Retinal pigment epithelial cell (primary cell): ENCODE data around the gene NOS1AP.

Experiments used
- DNase-seq: peaks from one replicate; pipeline ENCODE4 v3.0.0-alpha.2; 2010; ENCODE audit warnings: low read depth
- H3K4me3 ChIP-seq: 2 replicates; pipeline ENCODE4 v1.5.1; 2011; ENCODE audit warnings: mild to moderate bottlenecking, low read length, control low read depth, moderate library complexity
- TF ChIP-seq, protein P1 (sequence below): conservative IDR thresholded peaks from 2 replicates; pipeline ENCODE4 v1.5.1; 2011; ENCODE audit warnings: low read depth, low read length, control low read depth, inconsistent platforms

NOS1AP gene

DNA sequence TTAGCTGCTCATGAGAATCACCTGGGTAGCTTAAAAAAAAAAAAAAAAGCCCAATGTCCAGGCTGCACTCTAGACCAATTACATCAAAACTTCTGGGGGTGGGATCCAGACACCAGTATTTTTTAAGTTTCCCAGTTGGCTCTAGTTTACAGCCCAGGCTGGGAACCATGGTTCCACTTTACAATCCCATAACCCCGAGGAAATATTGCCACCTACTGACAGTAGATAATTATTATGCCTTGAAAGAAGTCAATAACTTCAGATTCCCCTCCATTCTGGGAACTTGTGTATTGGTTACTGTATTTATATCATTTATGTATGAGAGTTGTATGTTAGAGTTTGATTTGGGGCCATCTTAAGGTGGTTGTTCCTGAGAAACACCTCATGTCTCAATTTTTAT, 207.0 kb downstream of the NOS1AP start:
- no peak overlapping the region for H3K4me3 ChIP-seq
- TF ChIP-seq, protein P1, sequence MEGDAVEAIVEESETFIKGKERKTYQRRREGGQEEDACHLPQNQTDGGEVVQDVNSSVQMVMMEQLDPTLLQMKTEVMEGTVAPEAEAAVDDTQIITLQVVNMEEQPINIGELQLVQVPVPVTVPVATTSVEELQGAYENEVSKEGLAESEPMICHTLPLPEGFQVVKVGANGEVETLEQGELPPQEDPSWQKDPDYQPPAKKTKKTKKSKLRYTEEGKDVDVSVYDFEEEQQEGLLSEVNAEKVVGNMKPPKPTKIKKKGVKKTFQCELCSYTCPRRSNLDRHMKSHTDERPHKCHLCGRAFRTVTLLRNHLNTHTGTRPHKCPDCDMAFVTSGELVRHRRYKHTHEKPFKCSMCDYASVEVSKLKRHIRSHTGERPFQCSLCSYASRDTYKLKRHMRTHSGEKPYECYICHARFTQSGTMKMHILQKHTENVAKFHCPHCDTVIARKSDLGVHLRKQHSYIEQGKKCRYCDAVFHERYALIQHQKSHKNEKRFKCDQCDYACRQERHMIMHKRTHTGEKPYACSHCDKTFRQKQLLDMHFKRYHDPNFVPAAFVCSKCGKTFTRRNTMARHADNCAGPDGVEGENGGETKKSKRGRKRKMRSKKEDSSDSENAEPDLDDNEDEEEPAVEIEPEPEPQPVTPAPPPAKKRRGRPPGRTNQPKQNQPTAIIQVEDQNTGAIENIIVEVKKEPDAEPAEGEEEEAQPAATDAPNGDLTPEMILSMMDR, result peak; percentile 47
- no peak for DNase-seq

- TF ChIP-seq, protein P1, result no peak
- DNase-seq, result no peak
- no peak overlapping the region for H3K4me3 ChIP-seq
Observed at GRCh38 chr1:162279136-162279498, 209.6 kb downstream of the NOS1AP start.

DNA sequence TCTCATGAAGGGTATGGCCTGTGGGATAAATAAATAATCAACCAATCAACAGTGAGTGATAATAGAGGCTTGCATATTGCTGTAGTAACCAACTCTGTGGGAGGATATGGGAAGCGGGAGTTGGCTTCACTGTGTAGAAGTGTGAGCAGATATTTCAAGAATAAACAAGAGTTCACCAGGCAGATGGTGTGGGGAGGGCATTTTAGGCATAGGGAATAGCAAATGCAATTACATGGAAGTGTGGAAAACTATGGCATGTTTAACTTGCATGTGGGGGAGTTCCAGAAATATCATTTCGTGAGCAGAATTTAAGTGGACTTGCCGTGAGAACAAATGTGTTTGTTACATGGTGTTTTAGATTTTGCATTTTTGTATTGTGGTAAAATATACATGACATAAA, 211.9 kb downstream of the NOS1AP start:
- H3K4me3 ChIP-seq, result no peak overlapping the region
- DNase-seq, result no peak
- TF ChIP-seq, protein P1, result no peak

DNA sequence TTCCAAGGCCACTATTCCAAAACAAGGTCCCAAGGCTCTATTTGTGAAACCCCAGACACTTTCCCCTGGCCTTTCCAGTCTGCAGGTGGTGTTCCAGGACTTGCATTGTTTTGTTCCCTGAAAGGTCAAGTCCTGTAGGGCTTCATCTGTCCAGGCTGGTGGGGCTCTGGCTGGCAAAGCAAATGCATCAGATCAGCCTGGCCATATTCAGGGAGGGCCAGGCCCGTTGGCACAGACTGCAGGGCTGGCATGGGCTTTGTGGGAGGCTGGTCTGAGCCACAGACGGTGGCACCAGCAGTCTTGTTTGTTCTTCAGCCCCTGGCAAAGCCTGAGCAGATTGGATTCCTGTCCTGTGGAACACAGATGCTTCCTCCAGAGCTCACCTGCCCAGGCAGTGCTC, 214.2 kb downstream of the NOS1AP start:
- TF ChIP-seq, protein P1, result no peak
- DNase-seq, result no peak
- H3K4me3 ChIP-seq, result no peak overlapping the region

GRCh38 chr1:162284206-162284955, 214.9 kb downstream of the NOS1AP start:
- TF ChIP-seq, protein P1, result no peak
- DNase-seq, result no peak

DNA sequence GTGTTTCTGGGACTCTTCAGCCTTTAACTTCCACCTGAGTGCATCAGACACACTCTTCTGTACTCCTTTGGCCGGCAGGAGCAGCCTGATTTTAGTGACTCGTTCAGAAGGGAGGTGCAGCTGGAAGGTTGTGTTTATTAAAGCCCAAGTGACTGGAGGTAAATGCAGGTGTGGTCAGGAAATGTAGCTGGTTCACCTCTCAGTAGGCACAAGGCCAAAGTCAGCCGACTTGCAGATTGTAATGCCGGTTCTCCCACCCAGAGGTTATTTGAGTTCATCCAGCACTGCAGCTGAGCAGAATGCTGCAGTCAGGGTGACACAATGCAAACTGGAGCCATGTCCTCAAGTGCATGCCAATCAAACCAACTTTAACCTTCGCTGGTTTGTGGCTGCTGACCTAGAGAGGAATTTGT, 215.7 kb downstream of the NOS1AP start:
- DNase-seq, result no peak
- H3K4me3 ChIP-seq, result no peak overlapping the region
- TF ChIP-seq, protein P1, result no peak

More at GRCh38 chr1:162284206-162284955, 214.9 kb downstream of the NOS1AP start:
- H3K4me3 ChIP-seq, result no peak overlapping the region

DNA sequence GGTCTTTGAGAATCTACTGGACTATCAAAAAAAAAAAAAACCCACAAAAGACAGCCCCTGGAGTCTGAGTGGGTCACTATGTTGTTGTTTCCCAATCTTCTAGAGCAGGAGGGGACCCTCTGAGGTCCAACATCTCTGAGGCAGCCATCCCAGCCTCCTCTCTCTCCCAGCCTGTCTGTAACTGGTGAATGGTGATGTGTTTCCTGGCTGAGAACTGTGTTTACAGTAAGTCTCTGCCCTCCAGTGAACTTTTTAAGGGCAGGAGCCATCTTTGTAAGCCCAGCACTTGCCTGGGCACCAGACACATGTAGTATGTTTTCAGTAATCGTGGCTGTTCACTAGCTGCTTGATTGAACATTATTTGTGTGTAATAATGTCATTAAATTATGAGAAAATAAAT, 221.5 kb downstream of the NOS1AP start:
- H3K4me3 ChIP-seq, result no peak overlapping the region
- TF ChIP-seq, protein P1, result no peak
- no peak for DNase-seq
